HFFc6 (cell line): ENCODE data around the gene TFEB. TPM values are rescaled to one million over a fixed set of nuclear protein-coding genes. Genes with fewer than 3 reads are reported as not detected.

Source experiments
- DNase-seq: peaks from one replicate; pipeline ENCODE4 v3.0.0-alpha.2; 2018
- H3K27ac Mint-ChIP-seq: 2 replicates; pipeline ENCODE4 v1.8.0; 2020; ENCODE audit warnings: mild to moderate bottlenecking, mixed read lengths
- H3K27me3 Mint-ChIP-seq: 2 replicates; pipeline ENCODE4 v1.8.0; 2021; ENCODE audit warnings: mild to moderate bottlenecking, moderate library complexity, mixed read lengths; ENCODE audit not compliant: insufficient read depth
- H3K36me3 Mint-ChIP-seq: 2 replicates; pipeline ENCODE4 v1.8.0; 2021; ENCODE audit warnings: low read depth, mixed read lengths
- H3K4me1 Mint-ChIP-seq: 2 replicates; pipeline ENCODE4 v1.8.0; 2020; ENCODE audit warnings: low read depth, mixed read lengths
- H3K4me3 Mint-ChIP-seq: 2 replicates; pipeline ENCODE4 v1.8.0; 2020; ENCODE audit warnings: mild to moderate bottlenecking, moderate library complexity, mixed read lengths
- H3K9me3 Mint-ChIP-seq: 2 replicates; pipeline ENCODE4 v1.8.0; 2020; ENCODE audit warnings: mild to moderate bottlenecking, mixed read lengths
- CTCF ChIP-seq: fragments of 200-600 bp; sonication (generic); IDR thresholded peaks from 2 replicates; pipeline ENCODE4 v1.5.0; 2021; ENCODE audit warnings: antibody characterized with exemption, mild to moderate bottlenecking
- total RNA-seq, 6 experiments: library from RNA; stranded (reverse); fragmentation: NEBNext Ultra II Directional; extraction: Animal tissue kit (Norgen Biotek cat#: 25700); gene quantifications; 2 replicates in 1 of 6; 3 replicates in 5 of 6; pipeline ENCODE4 v1.2.3, GENCODE V29; 2021

TFEB gene
- total RNA-seq, 6 experiments from 2014 or later, result 8.7 to 14.2 (median 11.0) TPM

- Mint-ChIP-seq H3K9me3 (no peaks in the 10 kb centered on the region), H3K4me3 (no peak overlapping the region), H3K36me3 (peaks cover 4% of the 10 kb centered on the region; the same call in 1 of the 2 replicates), H3K27me3 (no peaks in the 10 kb centered on the region), H3K27ac (no peak overlapping the region), H3K4me1 (peaks cover 60% of the 10 kb centered on the region)
- no peak for TF ChIP-seq CTCF
- no peak for DNase-seq
Measured at GRCh38 chr6:41720262-41720620, 15.2 kb downstream of the TFEB start.

- H3K36me3 Mint-ChIP-seq, result peaks cover 4% of the 10 kb centered on the region; the same call in 1 of the 2 replicates
- H3K27ac Mint-ChIP-seq, result no peak overlapping the region
- H3K4me1 Mint-ChIP-seq, result peaks cover 55% of the 10 kb centered on the region
- H3K4me3 Mint-ChIP-seq, result no peak overlapping the region
- DNase-seq, result no peak
- H3K27me3 Mint-ChIP-seq, result no peaks in the 10 kb centered on the region
- no peak for TF ChIP-seq CTCF
- H3K9me3 Mint-ChIP-seq, result no peaks in the 10 kb centered on the region
Measured at GRCh38 chr6:41719436-41720261, 15.8 kb downstream of the TFEB start.

GRCh38 chr6:41718828-41719227, 16.6 kb downstream of the TFEB start:
- Mint-ChIP-seq H3K27me3 (no peaks in the 10 kb centered on the region), H3K9me3 (no peaks in the 10 kb centered on the region), H3K36me3 (peaks cover 4% of the 10 kb centered on the region; the same call in 1 of the 2 replicates), H3K4me3 (no peak overlapping the region), H3K27ac (no peak overlapping the region), H3K4me1 (peaks cover 56% of the 10 kb centered on the region)
- TF ChIP-seq CTCF, result no peak
- no peak for DNase-seq

- Mint-ChIP-seq H3K4me3 (no peak overlapping the region), H3K27me3 (peaks cover 1% of the 10 kb centered on the region; the same call in 1 of the 2 replicates), H3K27ac (0 out of 2 replicates have a peak overlapping the region, but pooled peaks have one; percentile 24), H3K36me3 (peaks cover 4% of the 10 kb centered on the region; the same call in 1 of the 2 replicates), H3K4me1 (peaks cover 56% of the 10 kb centered on the region), H3K9me3 (no peaks in the 10 kb centered on the region)
- DNase-seq, result no peak
- no peak for TF ChIP-seq CTCF
Measured at GRCh38 chr6:41717392-41717736, 18.0 kb downstream of the TFEB start.

GRCh38 chr6:41716516-41717391, 18.7 kb downstream of the TFEB start:
- H3K4me3 Mint-ChIP-seq, result no peak overlapping the region
- TF ChIP-seq CTCF, result no peak
- no peak for DNase-seq
- peaks cover 1% of the 10 kb centered on the region; the same call in 1 of the 2 replicates for H3K27me3 Mint-ChIP-seq
- no peaks in the 10 kb centered on the region for H3K9me3 Mint-ChIP-seq
- peaks cover 4% of the 10 kb centered on the region; the same call in 1 of the 2 replicates for H3K36me3 Mint-ChIP-seq
- H3K4me1 Mint-ChIP-seq, result peaks cover 58% of the 10 kb centered on the region
- H3K27ac Mint-ChIP-seq, result no peak overlapping the region
